ENCODE data around the gene TTBK2. TPM values are rescaled to one million over a fixed set of nuclear protein-coding genes. Genes with fewer than 3 reads are reported as not detected.

The TTBK2 gene
- polyA plus RNA-seq, 1 of the 3 experiments (the other 2 are of a cell fraction): 4.5 TPM

DNA sequence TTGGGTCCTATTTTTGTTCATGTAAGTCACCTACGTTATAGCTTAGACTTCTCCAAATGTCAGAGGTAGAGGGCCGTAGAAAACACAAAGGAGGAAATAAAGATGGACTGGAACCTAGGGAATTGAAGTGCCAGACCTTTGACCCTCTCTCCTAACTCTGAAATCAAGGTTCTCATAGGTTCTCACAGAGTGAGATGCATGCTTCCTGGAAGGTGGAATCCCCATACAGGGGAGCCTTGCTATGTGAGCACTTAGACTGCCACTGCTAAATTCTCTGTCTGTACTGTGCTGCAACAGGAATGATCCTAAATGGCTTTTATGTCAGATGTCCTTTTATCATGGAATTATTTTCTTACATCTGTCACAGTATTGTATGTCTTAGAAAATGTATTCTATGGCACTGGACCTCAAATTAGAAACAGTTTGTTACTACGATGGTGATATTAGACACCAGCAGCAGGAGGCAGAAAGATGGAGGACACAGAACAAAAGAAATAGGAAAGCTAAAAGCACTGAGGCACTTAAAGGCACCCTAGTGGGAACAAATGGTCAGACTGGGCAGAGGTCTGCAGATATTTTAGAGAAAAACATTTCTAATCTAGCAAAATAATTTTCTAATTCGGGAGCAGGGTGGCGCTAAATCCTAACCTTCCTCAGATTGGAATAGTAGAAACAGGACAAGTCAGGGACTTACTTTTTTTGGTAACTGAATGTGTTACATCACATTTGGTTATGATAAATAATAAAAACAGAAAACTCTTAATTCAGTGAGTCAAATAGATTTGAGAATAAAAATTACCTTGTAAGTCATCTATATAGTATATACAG, 123.4 kb downstream of the TTBK2 start:
- TF ChIP-seq RAD21 (IDR thresholded peaks at IDR 0.05; ENCODE audit: low read length) (peak; percentile 40), SMC3 (IDR thresholded peaks at IDR 0.05; ENCODE audit: low read depth, low read length) (0 out of 2 replicates have a peak, but pooled peaks have one; percentile 21), GABPA (IDR thresholded peaks at IDR 0.05; ENCODE audit: low read depth) (no peak), SIN3A (IDR thresholded peaks at IDR 0.05; ENCODE audit: borderline replicate concordance, low read depth, low read length) (no peak), RCOR1 (IDR thresholded peaks at IDR 0.05; ENCODE audit: low read length) (no peak)
- TF ChIP-seq, protein P1, sequence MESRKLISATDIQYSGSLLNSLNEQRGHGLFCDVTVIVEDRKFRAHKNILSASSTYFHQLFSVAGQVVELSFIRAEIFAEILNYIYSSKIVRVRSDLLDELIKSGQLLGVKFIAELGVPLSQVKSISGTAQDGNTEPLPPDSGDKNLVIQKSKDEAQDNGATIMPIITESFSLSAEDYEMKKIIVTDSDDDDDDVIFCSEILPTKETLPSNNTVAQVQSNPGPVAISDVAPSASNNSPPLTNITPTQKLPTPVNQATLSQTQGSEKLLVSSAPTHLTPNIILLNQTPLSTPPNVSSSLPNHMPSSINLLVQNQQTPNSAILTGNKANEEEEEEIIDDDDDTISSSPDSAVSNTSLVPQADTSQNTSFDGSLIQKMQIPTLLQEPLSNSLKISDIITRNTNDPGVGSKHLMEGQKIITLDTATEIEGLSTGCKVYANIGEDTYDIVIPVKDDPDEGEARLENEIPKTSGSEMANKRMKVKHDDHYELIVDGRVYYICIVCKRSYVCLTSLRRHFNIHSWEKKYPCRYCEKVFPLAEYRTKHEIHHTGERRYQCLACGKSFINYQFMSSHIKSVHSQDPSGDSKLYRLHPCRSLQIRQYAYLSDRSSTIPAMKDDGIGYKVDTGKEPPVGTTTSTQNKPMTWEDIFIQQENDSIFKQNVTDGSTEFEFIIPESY (IDR thresholded peaks at IDR 0.05; ENCODE audit: borderline replicate concordance, low read depth): no peak
- TF ChIP-seq, protein P2, sequence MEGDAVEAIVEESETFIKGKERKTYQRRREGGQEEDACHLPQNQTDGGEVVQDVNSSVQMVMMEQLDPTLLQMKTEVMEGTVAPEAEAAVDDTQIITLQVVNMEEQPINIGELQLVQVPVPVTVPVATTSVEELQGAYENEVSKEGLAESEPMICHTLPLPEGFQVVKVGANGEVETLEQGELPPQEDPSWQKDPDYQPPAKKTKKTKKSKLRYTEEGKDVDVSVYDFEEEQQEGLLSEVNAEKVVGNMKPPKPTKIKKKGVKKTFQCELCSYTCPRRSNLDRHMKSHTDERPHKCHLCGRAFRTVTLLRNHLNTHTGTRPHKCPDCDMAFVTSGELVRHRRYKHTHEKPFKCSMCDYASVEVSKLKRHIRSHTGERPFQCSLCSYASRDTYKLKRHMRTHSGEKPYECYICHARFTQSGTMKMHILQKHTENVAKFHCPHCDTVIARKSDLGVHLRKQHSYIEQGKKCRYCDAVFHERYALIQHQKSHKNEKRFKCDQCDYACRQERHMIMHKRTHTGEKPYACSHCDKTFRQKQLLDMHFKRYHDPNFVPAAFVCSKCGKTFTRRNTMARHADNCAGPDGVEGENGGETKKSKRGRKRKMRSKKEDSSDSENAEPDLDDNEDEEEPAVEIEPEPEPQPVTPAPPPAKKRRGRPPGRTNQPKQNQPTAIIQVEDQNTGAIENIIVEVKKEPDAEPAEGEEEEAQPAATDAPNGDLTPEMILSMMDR (IDR thresholded peaks at IDR 0.05): peak; percentile 20; the same call in 1 of the 2 replicates
- Histone ChIP-seq H2AFZ (ENCODE audit: low read depth) (no peak overlapping the region), H3K79me2 (ENCODE audit: insufficient read depth) (no peaks in the 10 kb centered on the region), H3K4me3 (ENCODE audit: low read depth in 2 of 2, low read length in 1 of 2) (no peak overlapping the region), H3K36me3 (replicated peaks in 1 of 2; ENCODE audit: control insufficient read depth in 1 of 2, insufficient read depth in 2 of 2, low read length in 1 of 2) (peaks cover 8 to 13% of the 10 kb centered on the region in 2 experiments), H3K9ac (peak overlapping the region; percentile 17; the same call in 1 of the 2 replicates), H3K4me1 (ENCODE audit: control insufficient read depth in 1 of 2, insufficient read depth in 2 of 2, low read depth in 1 of 2, low read length in 1 of 2) (peaks cover 0 to 7% of the 10 kb centered on the region in 2 experiments; a peak in 1 of 4 replicates), H3K4me2 (0 out of 2 replicates have a peak overlapping the region, but pooled peaks have one; percentile 35), H3K9me3 (no peaks in the 10 kb centered on the region), H3K27me3 (ENCODE audit: insufficient read depth) (no peaks in the 10 kb centered on the region), H3F3A (replicated peaks; ENCODE audit: insufficient read depth) (peaks cover 25% of the 10 kb centered on the region), H3K9me2 (no peaks in the 10 kb centered on the region), H4K20me1 (ENCODE audit: insufficient read depth) (no peaks in the 10 kb centered on the region), H3K27ac (ENCODE audit: low read depth in 2 of 2, low read length in 1 of 2) (peak overlapping the region in 1 of 2 experiments; percentile 64; a peak in 2 of 4 replicates)
- ChIA-PET POLR2A (no interaction called here), CTCF (interaction anchor here (0.9 to 2.5 kb wide), 2 partner anchors 129 to 139 kb away, joined by 3 to 5 read pairs; no protein-coding TSS in a partner anchor)
- 86% methylated on average over 5 of the region's 5 CpGs for WGBS (ENCODE audit: low lambda C conversion rate)
- no peak for DNase-seq

DNA sequence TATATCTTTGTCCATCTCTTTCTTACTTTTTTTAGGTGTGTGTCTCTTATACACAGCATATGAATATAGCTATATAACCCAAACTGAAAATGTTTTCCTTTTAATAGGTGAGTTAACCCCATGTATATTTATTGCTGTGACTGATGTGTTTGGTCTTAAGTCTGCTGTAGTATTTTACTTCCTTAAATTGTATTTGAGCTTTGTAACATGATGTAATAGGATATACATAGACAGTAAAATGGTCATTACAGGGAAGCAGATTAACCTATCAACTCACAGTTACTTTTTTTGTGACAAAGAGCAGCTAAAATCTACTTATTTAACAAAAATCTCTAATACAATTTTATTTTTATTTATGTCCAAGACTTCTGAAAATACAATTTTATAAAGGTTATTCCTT, 131.9 kb downstream of the TTBK2 start:
- no peaks in the 10 kb centered on the region for H3K9me2 ChIP-seq
- no peaks in the 10 kb centered on the region for H3F3A ChIP-seq (replicated peaks; ENCODE audit: insufficient read depth)
- no peak overlapping the region for H3K4me2 ChIP-seq
- H3K4me3 ChIP-seq (ENCODE audit: low read depth in 2 of 2, low read length in 1 of 2): no peak overlapping the region
- H3K9ac ChIP-seq: no peak overlapping the region
- H3K9me3 ChIP-seq: no peaks in the 10 kb centered on the region
- H3K36me3 ChIP-seq (replicated peaks in 1 of 2; ENCODE audit: control insufficient read depth in 1 of 2, insufficient read depth in 2 of 2, low read length in 1 of 2): peaks cover 2 to 4% of the 10 kb centered on the region in 2 experiments
- H3K79me2 ChIP-seq (ENCODE audit: insufficient read depth): no peaks in the 10 kb centered on the region
- no peak for DNase-seq
- no peak overlapping the region for H2AFZ ChIP-seq (ENCODE audit: low read depth)
- no peak overlapping the region for H3K27ac ChIP-seq (ENCODE audit: low read depth in 2 of 2, low read length in 1 of 2)
- ChIA-PET CTCF (no interaction called here), POLR2A (no interaction called here)
- no peaks in the 10 kb centered on the region for H3K4me1 ChIP-seq (ENCODE audit: control insufficient read depth in 1 of 2, insufficient read depth in 2 of 2, low read depth in 1 of 2, low read length in 1 of 2)
- H3K27me3 ChIP-seq (ENCODE audit: insufficient read depth): no peaks in the 10 kb centered on the region
- no peaks in the 10 kb centered on the region for H4K20me1 ChIP-seq (ENCODE audit: insufficient read depth)
- TF ChIP-seq GABPA (IDR thresholded peaks at IDR 0.05; ENCODE audit: low read depth): no peak
- no peak for TF ChIP-seq TEAD4 (IDR thresholded peaks at IDR 0.05; ENCODE audit: borderline replicate concordance, insufficient read depth)
- TF ChIP-seq, protein P1 (IDR thresholded peaks at IDR 0.05; ENCODE audit: borderline replicate concordance, low read depth): no peak
- TF ChIP-seq POLR2AphosphoS5 (IDR thresholded peaks at IDR 0.05; ENCODE audit: low read depth, low read length): no peak
- TF ChIP-seq, protein P2 (IDR thresholded peaks at IDR 0.05): no peak
- TF ChIP-seq, protein P3, sequence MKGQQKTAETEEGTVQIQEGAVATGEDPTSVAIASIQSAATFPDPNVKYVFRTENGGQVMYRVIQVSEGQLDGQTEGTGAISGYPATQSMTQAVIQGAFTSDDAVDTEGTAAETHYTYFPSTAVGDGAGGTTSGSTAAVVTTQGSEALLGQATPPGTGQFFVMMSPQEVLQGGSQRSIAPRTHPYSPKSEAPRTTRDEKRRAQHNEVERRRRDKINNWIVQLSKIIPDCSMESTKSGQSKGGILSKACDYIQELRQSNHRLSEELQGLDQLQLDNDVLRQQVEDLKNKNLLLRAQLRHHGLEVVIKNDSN (IDR thresholded peaks at IDR 0.05; ENCODE audit: borderline replicate concordance, low read depth): no peak
- no peak for TF ChIP-seq FOSL2 (IDR thresholded peaks at IDR 0.05; ENCODE audit: borderline replicate concordance, low read depth)
- TF ChIP-seq SMC3 (IDR thresholded peaks at IDR 0.05; ENCODE audit: low read depth, low read length): no peak
- TF ChIP-seq EP300 (IDR thresholded peaks at IDR 0.05; ENCODE audit: borderline replicate concordance in 1 of 2, low read depth in 1 of 2, low read length in 1 of 2): no peak
- no peak for TF ChIP-seq SIN3A (IDR thresholded peaks at IDR 0.05; ENCODE audit: borderline replicate concordance, low read depth, low read length)
- TF ChIP-seq RFX5 (IDR thresholded peaks at IDR 0.05; ENCODE audit: low read length): no peak
- no peak for TF ChIP-seq GATA2 (CRISPR knock-in tag; IDR thresholded peaks at IDR 0.05)

All from SK-N-SH (cell line).